Stromal cell of bone marrow (primary cell): ENCODE data around the gene NGEF.

ENCODE experiments used
- DNase-seq: peaks from one replicate; pipeline ENCODE4 v3.0.0-alpha.2; 2012; ENCODE audit warnings: low read depth

The NGEF gene

GRCh38 chr2:233044974-233045605, 32.0 kb upstream of the NGEF start:
- DNase-seq = no peak

- no peak for DNase-seq
Measured at GRCh38 chr2:233042549-233042948, 29.5 kb upstream of the NGEF start.

GRCh38 chr2:233041722-233042323, 28.8 kb upstream of the NGEF start:
- no peak for DNase-seq

GRCh38 chr2:233040571-233040970, 27.5 kb upstream of the NGEF start:
- DNase-seq = no peak

GRCh38 chr2:233039846-233040530, 26.9 kb upstream of the NGEF start:
- no peak for DNase-seq

GRCh38 chr2:233039212-233039845, 26.3 kb upstream of the NGEF start:
- no peak for DNase-seq

- no peak for DNase-seq
Measured at GRCh38 chr2:233037078-233037477, 24.0 kb upstream of the NGEF start.

GRCh38 chr2:233036162-233036838, 23.2 kb upstream of the NGEF start:
- no peak for DNase-seq

GRCh38 chr2:233035426-233036161, 22.5 kb upstream of the NGEF start:
- DNase-seq = no peak

- no peak for DNase-seq
Measured at GRCh38 chr2:233034091-233034882, 21.2 kb upstream of the NGEF start.

- no peak for DNase-seq
Measured at GRCh38 chr2:233033672-233034071, 20.6 kb upstream of the NGEF start.

GRCh38 chr2:233032551-233033320, 19.7 kb upstream of the NGEF start, which contains the start of gene NEU2:
TSS of gene NEU2 (plus strand) at chr2:233032672. CDS start at chr2:233032672, 0 bp downstream.
- DNase-seq = no peak

GRCh38 chr2:233031556-233032500, 18.8 kb upstream of the NGEF start:
- DNase-seq = no peak

- DNase-seq = no peak
Measured at GRCh38 chr2:233029321-233029720, 16.3 kb upstream of the NGEF start.

GRCh38 chr2:233026198-233026813, 13.2 kb upstream of the NGEF start:
- DNase-seq = peak; percentile 28

- no peak for DNase-seq
Measured at GRCh38 chr2:233025706-233026105, 12.7 kb upstream of the NGEF start.

GRCh38 chr2:233023761-233024410, 10.8 kb upstream of the NGEF start:
- no peak for DNase-seq
